SK-N-MC (cell line): ENCODE results near the gene P2RX1.
A peak's percentile ranks its signal among the peaks of the same experiment; 100 is the strongest.

Source experiments
- DNase-seq: peaks from one replicate; pipeline ENCODE4 v3.0.0-alpha.2; 2011; ENCODE audit warnings: low read depth, low spot score
- H3K27ac ChIP-seq: fragments of 200-600 bp; sonication (generic); 2 replicates; pipeline ENCODE4 v1.5.1; 2016; ENCODE audit warnings: mixed run types
- H3K36me3 ChIP-seq: fragments of 200-600 bp; sonication (generic); 2 replicates; pipeline ENCODE4 v1.6.1; 2017; ENCODE audit warnings: antibody characterized with exemption, low read length, mixed read lengths; ENCODE audit not compliant: insufficient read depth
- H3K4me3 ChIP-seq: fragments of 200-600 bp; sonication (generic); 2 replicates; pipeline ENCODE4 v1.5.1; 2016
- H3K9ac ChIP-seq: fragments of 200-600 bp; sonication (generic); 2 replicates; pipeline ENCODE4 v1.8.0; 2017; ENCODE audit warnings: mixed run types, mixed read lengths; ENCODE audit not compliant: insufficient read length
- H3K9me3 ChIP-seq: fragments of 200-600 bp; sonication (generic); 2 replicates; pipeline ENCODE4 v1.6.1; 2017; ENCODE audit warnings: low read depth, mild to moderate bottlenecking, antibody characterized with exemption, low read length, moderate library complexity, mixed read lengths
- EZH2 ChIP-seq: fragments of 200-600 bp; sonication (generic); IDR thresholded peaks from one replicate; pipeline ENCODE4 v1.6.1; 2017; ENCODE audit warnings: antibody characterized with exemption
- FOXP2 ChIP-seq: optimal IDR thresholded peaks from 2 replicates; pipeline ENCODE3; 2011; ENCODE audit warnings: mild to moderate bottlenecking, moderate library complexity; ENCODE audit not compliant: insufficient read depth; ENCODE audit errors: extremely low read length, control extremely low read depth
- POLR2AphosphoS5 ChIP-seq: IDR thresholded peaks from 2 replicates; pipeline ENCODE4 v1.6.1; 2012; ENCODE audit warnings: mild to moderate bottlenecking, low read depth, low read length, borderline replicate concordance

Gene P2RX1

GRCh38 chr17:3915995-3916696, at the start of gene P2RX1:
P2RX1 (minus strand) TSS chr17:3916465; CDS start chr17:3916225, 240 bp downstream.
- DNase-seq, result no peak
- H3K27ac ChIP-seq, result no peak within 1 kb of the TSS
- H3K36me3 ChIP-seq, result no peaks in the 10 kb centered on the region
- H3K9me3 ChIP-seq, result no peaks in the 10 kb centered on the region
- H3K4me3 ChIP-seq, result no peak within 1 kb of the TSS
- H3K9ac ChIP-seq, result no peak within 1 kb of the TSS
- TF ChIP-seq FOXP2 (no peak), EZH2 (no peak)

GRCh38 chr17:3965118-3965800, 49.0 kb upstream of the P2RX1 start:
- peak overlapping the region; percentile 81 for H3K4me3 ChIP-seq
- no peak for DNase-seq
- no peaks in the 10 kb centered on the region for H3K9me3 ChIP-seq
- H3K27ac ChIP-seq, result no peak overlapping the region
- H3K36me3 ChIP-seq, result no peaks in the 10 kb centered on the region
- TF ChIP-seq FOXP2, result no peak
- no peak for TF ChIP-seq EZH2
- no peak for TF ChIP-seq POLR2AphosphoS5
- H3K9ac ChIP-seq, result no peak overlapping the region

GRCh38 chr17:3964203-3965117, 48.2 kb upstream of the P2RX1 start, which contains the start of gene ATP2A3:
ATP2A3 (minus strand) TSS chr17:3964437; CDS start chr17:3964291, 146 bp downstream.
- Histone ChIP-seq H3K9ac (peak within 1 kb of the TSS; percentile 60), H3K27ac (no peak within 1 kb of the TSS)
- TF ChIP-seq EZH2 (no peak), FOXP2 (no peak), POLR2AphosphoS5 (no peak)

GRCh38 chr17:3963237-3964201, 47.3 kb upstream of the P2RX1 start:
- Histone ChIP-seq H3K9me3 (no peaks in the 10 kb centered on the region), H3K4me3 (peak overlapping the region; percentile 81), H3K36me3 (no peaks in the 10 kb centered on the region), H3K27ac (no peak overlapping the region), H3K9ac (no peak overlapping the region)
- no peak for TF ChIP-seq POLR2AphosphoS5
- no peak for TF ChIP-seq FOXP2
- no peak for TF ChIP-seq EZH2
- DNase-seq, result no peak

More at GRCh38 chr17:3964203-3965117, 48.2 kb upstream of the P2RX1 start, which contains the start of gene ATP2A3:
- H3K36me3 ChIP-seq, result no peaks in the 10 kb centered on the region
- H3K9me3 ChIP-seq, result no peaks in the 10 kb centered on the region
- DNase-seq, result no peak
- peak within 1 kb of the TSS; percentile 81 for H3K4me3 ChIP-seq

GRCh38 chr17:3962965-3963236, 46.6 kb upstream of the P2RX1 start:
- H3K36me3 ChIP-seq, result no peaks in the 10 kb centered on the region
- no peak overlapping the region for H3K9ac ChIP-seq
- DNase-seq, result no peak
- H3K4me3 ChIP-seq, result no peak overlapping the region
- no peak for TF ChIP-seq EZH2
- TF ChIP-seq POLR2AphosphoS5, result no peak
- TF ChIP-seq FOXP2, result no peak
- H3K27ac ChIP-seq, result no peak overlapping the region
- H3K9me3 ChIP-seq, result no peaks in the 10 kb centered on the region

DNA sequence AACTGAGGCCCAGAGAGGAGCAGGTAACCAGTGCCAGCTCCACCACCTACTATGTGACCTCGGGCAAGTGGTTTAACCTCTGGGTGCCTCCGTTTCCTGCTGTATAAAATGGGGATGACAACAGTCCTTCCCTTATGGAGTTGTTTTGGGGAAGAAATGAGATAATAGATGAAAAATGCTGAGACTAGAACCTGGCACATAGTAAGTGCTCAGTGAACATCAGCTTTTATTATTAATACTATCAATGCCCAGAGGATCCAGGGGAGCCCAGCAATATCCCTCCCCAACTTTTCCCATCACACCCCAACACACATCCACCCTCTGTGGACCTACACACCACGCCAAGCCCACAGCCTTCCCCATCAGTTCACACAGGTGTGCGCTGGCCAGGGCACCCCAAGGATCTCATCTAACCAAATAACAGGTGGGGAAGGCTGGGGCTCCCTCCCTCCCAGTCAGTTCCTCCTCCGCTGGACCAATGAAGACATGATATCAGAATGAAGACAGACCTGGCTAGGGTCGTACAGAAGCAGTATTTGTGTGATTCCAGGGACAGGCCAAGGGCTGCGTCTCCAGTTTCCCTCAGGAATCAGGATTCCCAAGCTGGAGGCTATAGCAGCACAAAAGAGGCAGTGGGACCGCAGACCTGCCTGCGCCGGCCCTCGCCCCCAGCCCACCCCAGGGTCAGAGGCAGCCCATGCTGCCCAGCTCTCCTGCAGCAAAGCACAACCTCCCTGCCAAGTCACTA, 46.1 kb upstream of the P2RX1 start:
- Histone ChIP-seq H3K36me3 (no peaks in the 10 kb centered on the region), H3K4me3 (no peak overlapping the region), H3K27ac (no peak overlapping the region), H3K9me3 (no peaks in the 10 kb centered on the region), H3K9ac (no peak overlapping the region)
- TF ChIP-seq POLR2AphosphoS5 (no peak), FOXP2 (no peak), EZH2 (no peak)
- DNase-seq, result no peak

DNA sequence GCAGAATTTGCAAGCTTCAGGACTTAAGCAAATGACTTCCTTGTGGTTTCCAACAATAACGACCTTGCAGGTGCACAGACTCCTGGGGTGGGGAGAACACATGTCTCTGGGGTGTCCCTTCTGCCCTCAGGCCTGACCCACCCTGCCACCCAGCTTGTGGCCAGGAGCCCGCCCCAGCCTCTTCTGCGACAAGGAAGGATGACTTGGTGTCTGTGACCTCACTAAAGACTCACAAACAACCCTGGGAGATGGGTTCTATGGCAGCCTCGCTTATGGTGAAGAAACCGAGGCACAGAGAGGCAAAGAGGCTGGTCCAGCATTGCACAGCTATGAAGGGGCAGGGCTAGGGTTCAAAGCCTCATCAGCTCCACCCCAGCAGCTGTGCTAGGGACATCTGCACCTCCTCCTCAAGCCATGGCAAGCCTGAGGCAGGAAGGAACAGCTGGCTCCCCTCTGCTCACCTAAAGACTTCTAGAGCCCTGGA, 45.3 kb upstream of the P2RX1 start:
- Histone ChIP-seq H3K27ac (no peak overlapping the region), H3K36me3 (no peaks in the 10 kb centered on the region), H3K4me3 (no peak overlapping the region), H3K9me3 (no peaks in the 10 kb centered on the region), H3K9ac (no peak overlapping the region)
- no peak for DNase-seq
- TF ChIP-seq FOXP2 (no peak), POLR2AphosphoS5 (no peak), EZH2 (no peak)

- Histone ChIP-seq H3K9ac (no peak overlapping the region), H3K4me3 (no peak overlapping the region), H3K36me3 (no peaks in the 10 kb centered on the region), H3K27ac (no peak overlapping the region), H3K9me3 (no peaks in the 10 kb centered on the region)
- TF ChIP-seq EZH2 (no peak), POLR2AphosphoS5 (no peak), FOXP2 (no peak)
- no peak for DNase-seq
These were observed 44.5 kb upstream of the P2RX1 start for GRCh38 chr17:3960764-3961163.
